HCT116 (cell line): ENCODE data around the gene CFAP107.

ENCODE experiments used
- CEBPB ChIP-seq: IDR thresholded peaks from 2 replicates; pipeline ENCODE4 v1.6.1; 2012; ENCODE audit warnings: low read depth
- POLR2A ChIP-seq: IDR thresholded peaks from 2 replicates; pipeline ENCODE4 v1.7.0; 2011; ENCODE audit warnings: borderline replicate concordance; ENCODE audit not compliant: insufficient read depth, insufficient read length; ENCODE audit errors: extremely low read depth
- TF ChIP-seq, protein P1 (sequence below), 3 experiments: fragments of 200-600 bp in 1 of 3; sonication (generic) in 1 of 3; IDR thresholded peaks in 2 of 3; conservative IDR thresholded peaks in 1 of 3; 2 replicates each; pipeline ENCODE4 v1.5.1; 2012 to 2017; ENCODE audit warnings: low read depth in 2 of 3, low read length in 2 of 3, antibody characterized with exemption in 1 of 3, borderline replicate concordance in 1 of 3, control low read depth in 1 of 3, mild to moderate bottlenecking in 1 of 3, mixed read lengths in 1 of 3, mixed run types in 1 of 3, moderate library complexity in 1 of 3; ENCODE audit not compliant: insufficient read depth in 1 of 3

DNA sequence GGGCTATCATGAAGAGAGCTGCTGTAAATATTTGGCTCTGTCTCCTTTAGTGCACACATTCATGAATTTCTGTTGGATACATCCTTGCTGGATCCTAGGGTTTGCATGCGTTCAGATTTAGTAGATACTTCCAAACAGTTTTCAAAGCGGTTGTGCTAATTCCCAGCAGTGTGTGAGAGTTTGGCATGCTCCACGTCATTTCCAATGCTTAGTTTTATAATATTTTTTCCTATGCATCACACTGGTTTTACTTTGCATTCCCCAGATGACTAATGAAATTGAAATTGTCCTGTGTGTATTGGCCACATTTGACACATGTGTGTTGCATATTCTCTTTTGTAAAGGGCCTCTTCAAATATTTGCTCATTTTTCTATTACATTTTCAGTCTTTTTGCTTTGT lies 48.6 kb upstream of the CFAP107 start:
- no peak for TF ChIP-seq POLR2A
- no peak for TF ChIP-seq CEBPB
- TF ChIP-seq, protein P1, sequence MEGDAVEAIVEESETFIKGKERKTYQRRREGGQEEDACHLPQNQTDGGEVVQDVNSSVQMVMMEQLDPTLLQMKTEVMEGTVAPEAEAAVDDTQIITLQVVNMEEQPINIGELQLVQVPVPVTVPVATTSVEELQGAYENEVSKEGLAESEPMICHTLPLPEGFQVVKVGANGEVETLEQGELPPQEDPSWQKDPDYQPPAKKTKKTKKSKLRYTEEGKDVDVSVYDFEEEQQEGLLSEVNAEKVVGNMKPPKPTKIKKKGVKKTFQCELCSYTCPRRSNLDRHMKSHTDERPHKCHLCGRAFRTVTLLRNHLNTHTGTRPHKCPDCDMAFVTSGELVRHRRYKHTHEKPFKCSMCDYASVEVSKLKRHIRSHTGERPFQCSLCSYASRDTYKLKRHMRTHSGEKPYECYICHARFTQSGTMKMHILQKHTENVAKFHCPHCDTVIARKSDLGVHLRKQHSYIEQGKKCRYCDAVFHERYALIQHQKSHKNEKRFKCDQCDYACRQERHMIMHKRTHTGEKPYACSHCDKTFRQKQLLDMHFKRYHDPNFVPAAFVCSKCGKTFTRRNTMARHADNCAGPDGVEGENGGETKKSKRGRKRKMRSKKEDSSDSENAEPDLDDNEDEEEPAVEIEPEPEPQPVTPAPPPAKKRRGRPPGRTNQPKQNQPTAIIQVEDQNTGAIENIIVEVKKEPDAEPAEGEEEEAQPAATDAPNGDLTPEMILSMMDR (IDR thresholded peaks at IDR 0.05 in 2 of 3, conservative IDR thresholded peaks at IDR 0.05 in 1 of 3; ENCODE audit: borderline replicate concordance in 1 of 3, insufficient read depth in 1 of 3, low read depth in 2 of 3, low read length in 2 of 3): no peak
